WTC11 (cell line): ENCODE results near the gene CDH7. TPM values are rescaled to one million over a fixed set of nuclear protein-coding genes. Genes with fewer than 3 reads are reported as not detected.

Experiments used
- ATAC-seq: fragments of 200-7000 bp; cut with Tn5 transposase; 2 replicates; pipeline ENCODE4 v1.10.0; 2021; ENCODE audit warnings: mild to moderate bottlenecking, moderate library complexity
- CTCF ChIA-PET: fragments of 300-600 bp; sonication (Branson Sonifier 250); formaldehyde crosslinking; loops from one replicate; lab custom pipeline; 2021; ENCODE audit warnings: antibody characterized with exemption; lab: Charles Lee
- POLR2A ChIA-PET: fragments of 350-600 bp; sonication (Branson Sonifier 250); formaldehyde crosslinking; loops from one replicate; lab custom pipeline; 2021; ENCODE audit warnings: antibody characterized with exemption; lab: Charles Lee
- DNase-seq: peaks from one replicate; pipeline ENCODE4 v3.0.0; 2021; ENCODE audit warnings: low spot score
- H3K27ac Mint-ChIP-seq: 2 replicates; pipeline ENCODE4 v1.8.0; 2021; ENCODE audit warnings: mixed read lengths
- H3K27me3 Mint-ChIP-seq: 2 replicates; pipeline ENCODE4 v1.8.0; 2021; ENCODE audit warnings: low read depth, mild to moderate bottlenecking, moderate library complexity, mixed read lengths
- H3K36me3 Mint-ChIP-seq: 2 replicates; pipeline ENCODE4 v1.8.0; 2021; ENCODE audit warnings: mixed read lengths
- H3K4me1 Mint-ChIP-seq: 2 replicates; pipeline ENCODE4 v1.8.0; 2022; ENCODE audit warnings: mixed read lengths
- H3K4me3 Mint-ChIP-seq: 2 replicates; pipeline ENCODE4 v1.8.0; 2021; ENCODE audit warnings: mild to moderate bottlenecking, moderate library complexity, mixed read lengths
- H3K9me3 Mint-ChIP-seq: 2 replicates; pipeline ENCODE4 v1.8.0; 2021; ENCODE audit warnings: mixed read lengths
- AFF4 ChIP-seq: sonication (generic); formaldehyde crosslinking; IDR thresholded peaks from 2 replicates; pipeline ENCODE4 v1.8.1; 2023; ENCODE audit warnings: mild to moderate bottlenecking, missing genetic modification reagents, borderline replicate concordance
- AR ChIP-seq: fragments of 250-450 bp; sonication (Bioruptor Pico); IDR thresholded peaks from 2 replicates; pipeline ENCODE4 v1.9.0; 2021; ENCODE audit warnings: mild to moderate bottlenecking
- FOXK1 ChIP-seq: sonication (generic); formaldehyde crosslinking; IDR thresholded peaks from 2 replicates; pipeline ENCODE4 v1.8.0; 2022; ENCODE audit warnings: mild to moderate bottlenecking, moderate library complexity, missing genetic modification reagents
- FOXP1 ChIP-seq: sonication (generic); formaldehyde crosslinking; IDR thresholded peaks from 2 replicates; pipeline ENCODE4 v1.8.0; 2022; ENCODE audit warnings: missing genetic modification reagents, mild to moderate bottlenecking, moderate library complexity, borderline replicate concordance
- IRF2 ChIP-seq: sonication (generic); formaldehyde crosslinking; IDR thresholded peaks from 2 replicates; pipeline ENCODE4 v1.8.0; 2022; ENCODE audit warnings: low read depth, missing genetic modification reagents, borderline replicate concordance
- JAZF1 ChIP-seq: fragments of 250-450 bp; sonication (Bioruptor Pico); IDR thresholded peaks from 2 replicates; pipeline ENCODE4 v1.9.0; 2021; ENCODE audit warnings: moderate library complexity, mild to moderate bottlenecking, inconsistent platforms
- KAT7 ChIP-seq: sonication (generic); formaldehyde crosslinking; IDR thresholded peaks from 2 replicates; pipeline ENCODE4 v1.8.1; 2023; ENCODE audit warnings: missing genetic modification reagents, mild to moderate bottlenecking, borderline replicate concordance
- NFYB ChIP-seq: sonication (generic); formaldehyde crosslinking; conservative IDR thresholded peaks from 2 replicates; pipeline ENCODE4 v1.8.0; 2022; ENCODE audit warnings: low read depth, missing genetic modification reagents
- PRDM15 ChIP-seq: sonication (generic); formaldehyde crosslinking; IDR thresholded peaks from 2 replicates; pipeline ENCODE4 v1.8.0; 2022; ENCODE audit warnings: missing genetic modification reagents
- SMAD3 ChIP-seq: sonication (generic); formaldehyde crosslinking; IDR thresholded peaks from 2 replicates; pipeline ENCODE4 v1.8.0; 2022; ENCODE audit warnings: missing genetic modification reagents, mild to moderate bottlenecking, borderline replicate concordance
- TEAD4 ChIP-seq: sonication (generic); formaldehyde crosslinking; IDR thresholded peaks from 2 replicates; pipeline ENCODE4 v1.8.0; 2022; ENCODE audit warnings: mild to moderate bottlenecking, missing genetic modification reagents
- USF2 ChIP-seq: sonication (generic); formaldehyde crosslinking; IDR thresholded peaks from 2 replicates; pipeline ENCODE4 v1.8.1; 2023; ENCODE audit warnings: mild to moderate bottlenecking, missing genetic modification reagents, moderate library complexity
- ZNF232 ChIP-seq: sonication (generic); formaldehyde crosslinking; IDR thresholded peaks from 2 replicates; pipeline ENCODE4 v1.8.0; 2022; ENCODE audit warnings: mild to moderate bottlenecking, missing genetic modification reagents
- ZNF317 ChIP-seq: sonication (generic); formaldehyde crosslinking; IDR thresholded peaks from 2 replicates; pipeline ENCODE4 v1.8.1; 2023; ENCODE audit warnings: low read depth, mild to moderate bottlenecking, moderate library complexity, missing genetic modification reagents, borderline replicate concordance
- ZNF416 ChIP-seq: fragments of 250-450 bp; sonication (Bioruptor Pico); IDR thresholded peaks from 2 replicates; pipeline ENCODE4 v1.9.0; 2021; ENCODE audit warnings: mild to moderate bottlenecking, inconsistent platforms
- ZNF425 ChIP-seq: fragments of 250-450 bp; sonication (Bioruptor Pico); conservative IDR thresholded peaks from 2 replicates; pipeline ENCODE4 v1.9.0; 2021; ENCODE audit warnings: mild to moderate bottlenecking
- total RNA-seq: library from RNA; stranded (reverse); gene quantifications from 3 replicates; pipeline ENCODE4 v1.2.3, GENCODE V29; 2021
- TF ChIP-seq, protein P1 (sequence below): sonication (generic); formaldehyde crosslinking; IDR thresholded peaks from 2 replicates; pipeline ENCODE4 v1.8.1; 2022; ENCODE audit warnings: low read depth, missing genetic modification reagents, borderline replicate concordance

CDH7 gene
- total RNA-seq, 1 experiment from 2014 or later = 1.3 TPM

- TF ChIP-seq JAZF1 (CRISPR knock-in tag) (no peak), FOXK1 (CRISPR knock-in tag) (no peak), IRF2 (CRISPR knock-in tag) (no peak), ZNF425 (CRISPR knock-in tag) (no peak), TEAD4 (CRISPR knock-in tag) (no peak), USF2 (no peak), ZNF232 (CRISPR knock-in tag) (no peak)
- TF ChIP-seq, all 79 proteins: peak for 0
- ATAC-seq = no peak
- Mint-ChIP-seq H3K27ac (no peak overlapping the region), H3K4me1 (no peaks in the 10 kb centered on the region), H3K36me3 (no peaks in the 10 kb centered on the region), H3K4me3 (no peak overlapping the region), H3K27me3 (no peaks in the 10 kb centered on the region), H3K9me3 (no peaks in the 10 kb centered on the region)
- DNase-seq = no peak
- ChIA-PET POLR2A (no interaction called here), CTCF (no interaction called here)
Measured at GRCh38 chr18:65786474-65786873, 35.7 kb downstream of the CDH7 start.

DNA sequence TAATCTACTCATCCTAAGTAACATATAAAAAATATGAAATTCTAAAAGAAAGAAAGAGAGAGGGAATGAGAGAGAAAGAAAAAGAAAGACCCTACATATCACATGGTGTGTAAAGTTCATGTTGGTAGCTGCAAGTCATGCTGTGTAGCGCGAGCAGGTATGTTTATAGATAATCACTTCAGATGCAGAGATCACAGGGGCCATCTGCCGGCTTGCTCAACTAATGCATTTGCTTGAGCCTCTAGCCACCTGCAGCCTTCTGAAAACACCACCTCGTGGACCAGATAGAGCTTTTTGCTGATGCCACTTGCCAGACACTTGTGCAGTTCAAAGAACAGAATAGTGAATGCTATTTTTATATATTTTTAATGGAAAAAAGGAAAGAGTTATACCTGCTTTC, 37.6 kb downstream of the CDH7 start:
- TF ChIP-seq SMAD3 (CRISPR knock-in tag) (no peak), USF2 (no peak), JAZF1 (CRISPR knock-in tag) (no peak), NFYB (CRISPR knock-in tag) (no peak), ZNF317 (CRISPR knock-in tag) (no peak), AFF4 (no peak), FOXP1 (CRISPR knock-in tag) (no peak), KAT7 (no peak), ZNF416 (no peak), AR (CRISPR knock-in tag) (no peak), PRDM15 (CRISPR knock-in tag) (no peak)
- TF ChIP-seq, protein P1, sequence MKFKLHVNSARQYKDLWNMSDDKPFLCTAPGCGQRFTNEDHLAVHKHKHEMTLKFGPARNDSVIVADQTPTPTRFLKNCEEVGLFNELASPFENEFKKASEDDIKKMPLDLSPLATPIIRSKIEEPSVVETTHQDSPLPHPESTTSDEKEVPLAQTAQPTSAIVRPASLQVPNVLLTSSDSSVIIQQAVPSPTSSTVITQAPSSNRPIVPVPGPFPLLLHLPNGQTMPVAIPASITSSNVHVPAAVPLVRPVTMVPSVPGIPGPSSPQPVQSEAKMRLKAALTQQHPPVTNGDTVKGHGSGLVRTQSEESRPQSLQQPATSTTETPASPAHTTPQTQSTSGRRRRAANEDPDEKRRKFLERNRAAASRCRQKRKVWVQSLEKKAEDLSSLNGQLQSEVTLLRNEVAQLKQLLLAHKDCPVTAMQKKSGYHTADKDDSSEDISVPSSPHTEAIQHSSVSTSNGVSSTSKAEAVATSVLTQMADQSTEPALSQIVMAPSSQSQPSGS (CRISPR knock-in tag) = no peak
- Mint-ChIP-seq H3K4me3 (no peak overlapping the region), H3K36me3 (no peaks in the 10 kb centered on the region), H3K4me1 (no peaks in the 10 kb centered on the region), H3K9me3 (no peaks in the 10 kb centered on the region), H3K27me3 (no peaks in the 10 kb centered on the region), H3K27ac (no peak overlapping the region)
- CTCF ChIA-PET = interaction anchor here (0.7 to 1.4 kb wide), 2 partner anchors 35 to 341 kb away, joined by 3 to 7 read pairs; no protein-coding TSS in a partner anchor
- no peak for DNase-seq
- POLR2A ChIA-PET = no interaction called here
- peak; percentile 38; the same call in 1 of the 2 replicates for ATAC-seq
